Activated T-helper 9 cell treated with anti-CD3 and anti-CD28 coated beads, Interleukin-2, amount 50 U/mL, for 16 hours (primary cell): ENCODE results near the gene KIF26A.

ENCODE experiments used
- DNase-seq: peaks from one replicate; pipeline ENCODE4 v3.0.0-alpha.2; 2020; ENCODE audit warnings: low read depth

The KIF26A gene

GRCh38 chr14:104177411-104177810 is 39.0 kb downstream of the KIF26A start:
- DNase-seq, result no peak

GRCh38 chr14:104178279-104178678 is 39.9 kb downstream of the KIF26A start:
- DNase-seq, result no peak

GRCh38 chr14:104179126-104179525 is 40.7 kb downstream of the KIF26A start:
- DNase-seq, result no peak

- DNase-seq, result no peak
These were observed 41.3 kb downstream of the KIF26A start for GRCh38 chr14:104179564-104180129.

GRCh38 chr14:104180561-104181165 is 42.3 kb downstream of the KIF26A start:
- DNase-seq, result no peak

GRCh38 chr14:104181761-104182530 is 43.6 kb downstream of the KIF26A start:
- DNase-seq, result no peak

GRCh38 chr14:104182857-104183425 is 44.6 kb downstream of the KIF26A start:
- no peak for DNase-seq

GRCh38 chr14:104183796-104184195 is 45.4 kb downstream of the KIF26A start:
- no peak for DNase-seq

- no peak for DNase-seq
These were observed 46.1 kb downstream of the KIF26A start for GRCh38 chr14:104184506-104184905.

- DNase-seq, result no peak
These were observed 46.6 kb downstream of the KIF26A start for GRCh38 chr14:104184911-104185499.

GRCh38 chr14:104185916-104186495 is 47.6 kb downstream of the KIF26A start:
- no peak for DNase-seq

GRCh38 chr14:104186575-104186974 is 48.2 kb downstream of the KIF26A start:
- no peak for DNase-seq

GRCh38 chr14:104187121-104187889 is 48.9 kb downstream of the KIF26A start:
- DNase-seq, result no peak

GRCh38 chr14:104187931-104188726 is 49.7 kb downstream of the KIF26A start:
- no peak for DNase-seq

- DNase-seq, result no peak
These were observed 50.5 kb downstream of the KIF26A start for GRCh38 chr14:104188727-104189400.

GRCh38 chr14:104189629-104190335 is 51.4 kb downstream of the KIF26A start:
- DNase-seq, result no peak

GRCh38 chr14:104190396-104191000 is 52.1 kb downstream of the KIF26A start:
- no peak for DNase-seq

GRCh38 chr14:104191409-104191997 is 53.1 kb downstream of the KIF26A start:
- DNase-seq, result no peak
